GM10847 (cell line): ENCODE measurements around the gene FAM110C.

ENCODE experiments used
- POLR2A ChIP-seq: IDR thresholded peaks from 2 replicates; pipeline ENCODE4 v1.6.1; 2011; ENCODE audit not compliant: insufficient read length; ENCODE audit errors: extremely low read depth

The FAM110C gene

DNA sequence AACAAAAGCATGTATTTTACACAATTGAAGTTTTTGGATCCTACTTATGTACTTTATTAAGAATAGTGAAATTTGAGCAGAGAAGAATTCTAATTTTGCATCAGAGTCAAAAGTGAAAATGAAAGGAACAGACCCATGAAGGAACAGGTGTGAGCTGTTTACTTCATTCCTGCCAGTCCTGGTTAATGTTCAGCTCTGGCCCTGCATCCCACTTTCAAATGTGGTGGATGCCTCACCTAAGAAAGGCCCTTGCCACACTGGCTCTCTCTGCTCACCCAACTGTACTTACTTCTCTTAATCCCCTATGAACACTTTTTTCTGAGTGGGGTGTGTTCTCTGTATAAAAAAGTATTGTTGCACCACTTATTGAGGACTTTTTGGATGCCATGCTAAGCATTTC, 22.2 kb downstream of the FAM110C start:
- TF ChIP-seq POLR2A, result no peak

DNA sequence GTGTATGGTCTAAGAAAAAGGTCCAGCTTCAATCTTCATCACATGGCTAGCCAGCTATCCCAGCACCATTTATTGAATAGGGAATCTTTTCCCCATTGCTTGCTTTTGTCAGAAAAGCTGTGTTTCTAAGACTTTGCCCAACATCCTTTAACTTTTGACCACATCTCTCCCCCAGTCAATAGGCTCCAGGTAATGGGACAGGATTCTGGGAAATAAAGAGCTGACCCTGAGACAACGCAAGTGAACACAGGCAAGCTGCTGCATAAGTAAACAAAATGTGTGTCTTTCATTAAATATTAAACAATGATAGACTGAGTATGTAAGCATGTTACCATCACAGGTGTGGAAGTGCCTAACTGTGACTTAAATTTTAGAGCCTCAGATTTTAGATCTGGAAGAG, 23.0 kb downstream of the FAM110C start:
- no peak for TF ChIP-seq POLR2A

DNA sequence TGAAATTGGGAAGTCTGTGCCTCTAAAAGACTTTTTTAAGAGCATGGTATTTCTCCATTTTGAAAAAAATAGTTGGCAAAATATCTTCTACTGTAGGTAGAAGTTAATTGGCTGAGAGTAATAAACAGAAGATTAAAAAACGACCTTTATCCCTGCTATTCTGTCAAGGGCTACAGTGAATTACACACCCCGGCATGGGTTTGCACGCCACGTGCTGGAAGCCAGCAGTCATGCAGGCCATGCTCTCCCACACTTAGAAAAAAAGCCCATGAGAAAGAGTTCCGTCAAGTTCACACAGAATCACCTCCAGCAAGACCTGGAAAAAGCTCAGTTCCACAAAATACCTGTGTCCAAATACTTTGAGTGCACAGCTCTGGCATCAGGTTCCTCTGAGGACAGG, 26.8 kb downstream of the FAM110C start:
- TF ChIP-seq POLR2A, result no peak

DNA sequence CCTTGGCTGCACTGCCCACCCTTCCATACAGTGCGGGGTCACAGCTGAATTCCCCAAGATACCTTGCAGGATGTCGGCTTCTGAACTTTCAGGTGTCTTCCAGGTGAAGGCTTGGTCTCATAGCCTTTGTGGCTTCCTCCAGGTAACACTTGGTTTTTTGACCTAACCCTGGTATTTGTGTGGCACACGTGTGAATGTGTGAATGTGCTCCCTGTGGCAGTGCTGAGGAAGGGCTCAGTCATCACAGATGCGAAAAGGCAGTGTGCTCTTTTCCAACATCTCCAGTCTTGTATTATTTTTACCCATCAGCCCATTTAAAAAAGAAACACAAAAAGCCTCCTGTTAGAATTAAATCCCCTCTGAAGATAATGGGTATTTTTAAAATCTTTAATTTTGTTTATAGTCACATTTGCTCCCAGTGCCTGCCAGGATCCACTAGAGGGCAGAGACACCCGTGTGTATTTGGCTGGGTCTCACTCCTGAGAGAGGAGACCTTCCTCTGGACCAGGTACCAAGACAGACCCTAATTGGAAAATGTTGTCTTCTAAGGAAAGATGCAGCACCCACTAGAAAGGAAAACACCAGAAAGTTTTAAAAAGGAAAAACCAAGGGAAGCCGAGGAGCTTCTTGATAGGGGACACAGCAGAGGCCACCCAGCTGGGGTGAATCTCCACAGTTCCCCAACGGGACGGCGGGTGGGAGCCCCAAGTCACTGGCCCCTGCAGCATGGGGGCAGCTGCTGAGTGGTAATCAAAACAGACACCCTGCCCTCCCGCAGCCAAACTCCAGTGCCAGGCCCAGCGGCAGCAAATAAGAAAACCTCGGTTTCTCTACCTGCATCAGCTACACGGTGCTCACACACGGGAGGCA, 27.7 kb downstream of the FAM110C start:
- no peak for TF ChIP-seq POLR2A

DNA sequence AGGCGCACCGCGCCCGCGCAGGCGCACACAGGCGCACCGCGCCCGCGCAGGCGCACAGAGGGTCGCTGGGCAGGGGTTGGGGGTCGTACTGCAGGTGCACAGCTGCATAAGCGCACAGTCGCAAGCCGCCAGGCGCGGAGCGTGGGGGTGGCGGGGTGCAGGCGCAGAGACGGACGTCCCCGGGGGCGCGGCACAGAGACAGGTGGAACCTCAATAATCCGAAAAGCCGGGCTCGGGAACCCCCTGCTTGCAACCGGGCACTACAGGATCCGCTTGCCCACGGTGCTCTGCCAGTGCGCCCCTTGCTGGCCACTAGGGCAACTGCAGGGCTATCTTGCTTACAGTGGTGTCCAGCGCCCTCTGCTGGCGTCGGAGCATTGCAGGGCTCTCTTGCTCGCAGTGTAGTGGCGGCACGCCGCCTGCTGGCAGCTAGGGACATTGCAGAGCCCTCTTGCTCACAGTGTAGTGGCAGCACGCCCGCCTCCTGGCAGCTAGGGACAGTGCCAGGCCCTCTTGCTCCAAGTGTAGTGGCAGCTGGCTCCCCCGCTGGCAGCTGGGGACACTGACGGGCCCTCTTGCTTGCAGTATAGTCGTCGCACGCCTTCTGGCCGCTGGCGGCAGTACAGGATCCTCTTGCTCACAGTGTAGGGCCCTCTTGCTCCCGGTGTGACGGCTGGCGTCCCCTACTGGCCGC, 34.9 kb downstream of the FAM110C start:
- no peak for TF ChIP-seq POLR2A

DNA sequence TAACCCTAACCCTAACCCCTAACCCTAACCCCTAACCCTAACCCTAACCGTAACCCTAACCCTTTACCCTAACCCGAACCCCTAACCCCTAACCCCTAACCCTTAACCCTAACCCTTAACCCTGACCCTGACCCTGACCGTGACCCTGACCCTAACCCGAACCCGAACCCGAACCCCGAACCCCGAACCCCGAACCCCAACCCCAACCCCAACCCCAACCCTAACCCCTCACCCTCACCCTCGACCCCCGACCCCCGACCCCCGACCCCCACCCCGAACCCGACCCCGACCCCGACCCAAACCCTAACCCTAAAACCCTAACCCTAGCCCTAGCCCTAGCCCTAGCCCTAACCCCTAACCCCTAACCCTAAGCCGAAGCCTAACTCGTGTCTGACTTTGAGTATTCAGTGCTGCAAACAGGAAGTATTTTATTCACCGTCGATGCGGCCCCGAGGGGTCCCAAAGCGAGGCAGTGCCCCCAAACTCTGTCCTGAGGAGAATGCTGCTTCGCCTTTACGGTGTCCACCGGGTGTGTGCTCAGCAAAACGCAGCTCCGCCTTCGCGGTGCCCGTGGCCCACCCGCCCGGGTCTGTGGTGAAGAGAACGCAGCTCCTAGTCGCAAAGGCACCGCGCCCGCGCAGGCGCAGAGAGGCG, 36.0 kb downstream of the FAM110C start:
- TF ChIP-seq POLR2A, result no peak
